GM19397 (cell line): ENCODE data around the gene SLC12A8.

Experiments used
- ATAC-seq: cut with Tn5 transposase; IDR thresholded peaks from one replicate; pipeline ENCODE4 v1.9.1; 2021; ENCODE audit warnings: mild to moderate bottlenecking, moderate library complexity; ENCODE audit not compliant: unreplicated experiment

The SLC12A8 gene, protein sequence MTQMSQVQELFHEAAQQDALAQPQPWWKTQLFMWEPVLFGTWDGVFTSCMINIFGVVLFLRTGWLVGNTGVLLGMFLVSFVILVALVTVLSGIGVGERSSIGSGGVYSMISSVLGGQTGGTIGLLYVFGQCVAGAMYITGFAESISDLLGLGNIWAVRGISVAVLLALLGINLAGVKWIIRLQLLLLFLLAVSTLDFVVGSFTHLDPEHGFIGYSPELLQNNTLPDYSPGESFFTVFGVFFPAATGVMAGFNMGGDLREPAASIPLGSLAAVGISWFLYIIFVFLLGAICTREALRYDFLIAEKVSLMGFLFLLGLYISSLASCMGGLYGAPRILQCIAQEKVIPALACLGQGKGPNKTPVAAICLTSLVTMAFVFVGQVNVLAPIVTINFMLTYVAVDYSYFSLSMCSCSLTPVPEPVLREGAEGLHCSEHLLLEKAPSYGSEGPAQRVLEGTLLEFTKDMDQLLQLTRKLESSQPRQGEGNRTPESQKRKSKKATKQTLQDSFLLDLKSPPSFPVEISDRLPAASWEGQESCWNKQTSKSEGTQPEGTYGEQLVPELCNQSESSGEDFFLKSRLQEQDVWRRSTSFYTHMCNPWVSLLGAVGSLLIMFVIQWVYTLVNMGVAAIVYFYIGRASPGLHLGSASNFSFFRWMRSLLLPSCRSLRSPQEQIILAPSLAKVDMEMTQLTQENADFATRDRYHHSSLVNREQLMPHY

DNA sequence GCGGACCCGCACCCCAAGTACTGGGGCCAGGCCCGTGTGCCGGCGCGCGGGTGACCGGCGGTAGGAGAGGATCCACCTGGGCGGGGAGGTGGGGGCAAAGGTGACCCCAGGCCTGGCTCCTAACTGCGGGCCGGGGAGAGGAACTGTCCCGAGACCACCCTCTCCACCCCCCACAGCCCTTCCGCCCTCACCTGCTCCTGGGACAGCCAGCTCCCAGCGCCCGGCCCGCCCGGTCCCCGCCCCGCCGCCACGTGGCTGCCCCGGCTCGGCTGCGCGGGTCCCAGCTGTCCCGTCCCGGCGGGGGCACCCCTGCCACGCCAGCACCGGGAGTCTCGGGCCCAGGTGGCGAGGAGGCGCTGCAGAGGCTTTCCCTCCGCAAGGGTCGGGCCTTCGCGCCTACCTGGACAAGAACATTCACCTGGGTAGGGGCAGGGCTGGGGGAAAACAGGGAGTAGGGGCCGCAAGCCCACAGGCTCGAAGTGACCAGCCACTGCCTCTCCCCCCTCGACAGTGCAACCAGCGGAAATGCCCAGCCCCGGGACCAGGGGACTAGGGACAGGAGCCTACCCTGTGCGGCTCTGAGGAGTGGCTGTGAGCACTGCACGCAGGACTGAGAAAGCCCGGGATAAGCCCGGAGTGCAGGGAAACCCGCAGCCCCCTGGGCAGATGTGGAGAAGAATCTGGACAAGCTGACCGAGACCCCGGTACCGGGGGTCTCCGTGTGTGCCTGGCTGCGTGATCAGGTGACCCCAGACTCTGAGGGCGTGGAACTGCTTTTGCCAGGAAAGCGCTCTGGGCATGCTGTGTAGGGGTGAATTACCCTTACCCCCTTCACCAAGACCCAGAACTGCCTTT, at the start of gene SLC12A8:
TSS of gene SLC12A8 (minus strand) at position 240 of the 855 bp plus-strand sequence. CDS start 1,399 bp downstream, outside the sequence.
- ATAC-seq: no peak

DNA sequence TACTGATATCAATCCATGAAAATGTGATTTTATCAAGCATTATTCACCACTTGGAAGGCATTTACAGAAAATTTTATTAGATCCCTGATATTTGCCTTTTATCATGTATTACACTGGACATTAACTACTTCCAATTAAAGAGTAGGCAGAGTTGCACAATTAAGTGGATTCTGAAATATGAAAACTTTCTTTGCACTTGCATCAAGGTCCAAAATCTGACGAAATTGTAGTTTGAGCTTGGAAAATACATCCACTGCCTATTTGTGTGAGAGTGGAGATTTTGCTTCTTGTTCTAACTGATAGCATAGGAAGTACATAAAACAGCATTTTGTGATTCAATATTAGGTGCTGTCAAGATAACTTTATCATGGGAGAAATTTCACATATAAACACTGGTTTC, 49.6 kb upstream of the SLC12A8 start:
- no peak for ATAC-seq

DNA sequence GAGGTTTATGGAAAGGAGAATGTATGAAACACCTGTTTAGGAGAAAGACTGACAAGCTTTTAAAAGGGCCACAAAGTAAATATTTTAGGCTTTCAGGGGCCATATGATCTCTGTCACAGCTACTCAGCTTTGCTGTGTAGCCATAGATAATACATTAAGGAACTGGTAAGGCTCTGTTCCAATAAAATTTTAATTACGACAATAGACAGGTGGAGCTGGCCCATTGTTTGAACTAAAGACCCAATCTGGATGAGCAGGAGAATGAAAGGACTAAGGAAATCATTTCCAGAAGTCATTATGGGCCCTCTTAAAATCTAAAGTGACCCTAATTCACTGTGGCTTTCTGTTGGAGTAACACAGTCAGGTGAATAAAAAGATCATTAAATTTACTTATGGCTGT, 48.5 kb upstream of the SLC12A8 start:
- ATAC-seq: no peak

DNA sequence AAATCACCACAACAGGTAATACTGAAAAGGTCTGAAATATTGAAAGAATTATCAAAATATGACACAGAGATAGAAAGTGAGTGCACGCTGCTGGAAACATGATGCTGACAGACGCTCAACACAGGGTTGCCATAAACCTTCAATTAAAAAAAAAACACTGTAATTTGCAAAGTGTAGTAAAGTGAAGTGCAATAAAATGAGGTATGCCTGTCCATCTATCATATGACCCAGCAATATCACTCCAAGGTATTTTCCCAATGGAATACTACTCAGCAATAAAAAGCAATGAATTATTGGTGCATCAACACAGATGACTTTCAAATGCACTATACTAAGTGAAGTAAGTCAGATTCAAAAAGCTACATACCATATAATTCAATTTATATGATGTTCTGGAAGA, 47.6 kb upstream of the SLC12A8 start:
- no peak for ATAC-seq

DNA sequence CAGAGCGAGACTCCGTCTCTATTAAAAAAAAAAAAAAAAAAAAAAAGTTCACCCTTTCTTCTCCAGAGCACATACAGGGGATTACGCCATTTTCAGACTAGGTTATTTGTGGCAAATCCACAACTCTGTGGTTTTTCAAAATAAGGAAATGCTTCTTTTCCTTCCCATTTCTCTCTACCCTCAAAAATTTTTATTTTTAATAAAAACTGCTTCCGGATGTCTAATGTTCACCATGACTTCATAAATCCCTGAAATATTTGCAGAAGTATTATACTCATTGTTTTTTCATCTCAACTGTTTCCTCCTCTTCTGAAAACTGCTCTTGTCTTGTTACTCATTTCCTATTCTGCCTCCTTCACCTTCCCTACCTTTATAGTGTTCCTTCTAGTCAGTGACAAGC, 45.0 kb upstream of the SLC12A8 start:
- no peak for ATAC-seq

DNA sequence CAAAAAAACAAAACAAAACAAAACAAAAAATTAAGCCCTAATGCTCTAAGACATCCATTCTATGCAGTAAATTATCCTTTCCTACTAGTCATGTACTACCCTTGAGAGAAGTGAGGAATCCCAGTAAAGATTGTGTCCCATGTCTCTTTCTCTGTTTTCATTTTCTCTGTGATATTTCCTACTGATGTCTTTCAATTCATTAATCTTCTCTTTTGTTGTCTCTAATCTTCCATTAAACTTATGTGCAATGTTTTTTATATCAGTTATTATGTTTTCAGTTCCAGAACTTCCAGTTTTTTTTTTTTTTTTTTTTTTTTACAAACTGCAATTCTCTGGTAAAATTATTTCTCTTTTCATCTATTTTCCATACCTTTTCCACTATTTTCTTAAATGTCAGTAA, 44.1 kb upstream of the SLC12A8 start:
- no peak for ATAC-seq

DNA sequence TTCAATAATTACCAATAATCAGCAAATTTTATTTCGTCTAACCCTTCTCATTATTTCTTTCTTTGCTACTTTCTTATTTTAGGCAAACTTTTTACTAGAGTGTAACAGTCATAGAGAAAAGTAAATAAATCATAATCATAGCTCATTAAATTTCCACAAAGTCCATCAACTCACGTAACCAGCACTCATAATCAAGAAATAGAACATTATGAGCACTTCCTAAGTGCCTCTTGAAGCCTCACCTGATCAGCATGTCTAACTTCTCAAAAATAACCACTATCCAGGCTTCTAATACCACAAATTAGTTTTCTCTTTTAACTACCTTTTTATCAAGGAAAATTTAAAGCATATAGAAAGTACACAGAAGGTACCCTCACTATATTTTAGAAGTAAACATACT, 38.4 kb upstream of the SLC12A8 start:
- ATAC-seq: no peak

DNA sequence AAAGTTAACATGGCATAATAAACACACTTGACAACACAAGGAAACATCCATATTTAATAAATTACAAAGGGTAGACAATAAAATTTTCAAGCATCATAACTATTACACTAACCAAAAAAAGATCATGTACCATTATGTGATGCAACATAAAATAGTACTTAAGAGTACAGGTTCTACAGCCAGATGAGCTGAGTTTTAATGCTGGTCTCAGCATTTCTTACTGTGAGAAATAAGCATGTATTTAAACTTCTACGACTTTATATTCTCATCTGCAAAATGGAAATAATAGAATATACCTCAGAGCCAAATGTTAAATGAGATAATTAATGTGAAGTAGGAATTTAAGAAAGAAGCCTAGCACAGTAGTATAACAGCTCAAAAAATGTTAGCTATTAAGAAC, 33.7 kb upstream of the SLC12A8 start:
- ATAC-seq: no peak

DNA sequence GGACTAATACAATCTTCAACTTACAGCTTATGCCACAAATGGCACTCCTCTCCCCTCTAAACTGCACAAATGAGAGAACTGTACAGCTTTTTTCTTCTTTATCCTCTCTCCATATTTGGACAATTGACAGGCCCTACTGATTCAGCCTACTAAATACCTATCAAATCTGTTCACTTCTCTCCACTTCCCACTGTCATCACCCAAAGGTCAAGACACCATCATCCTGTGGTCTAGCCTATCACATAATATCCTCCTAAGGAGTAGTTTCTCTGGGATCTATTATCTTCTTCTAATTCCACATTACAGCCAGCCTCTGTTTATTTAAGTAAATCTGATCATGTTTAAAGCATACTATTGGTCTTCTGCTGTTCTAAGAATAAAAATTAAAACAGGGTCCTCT, 33.0 kb upstream of the SLC12A8 start:
- no peak for ATAC-seq

DNA sequence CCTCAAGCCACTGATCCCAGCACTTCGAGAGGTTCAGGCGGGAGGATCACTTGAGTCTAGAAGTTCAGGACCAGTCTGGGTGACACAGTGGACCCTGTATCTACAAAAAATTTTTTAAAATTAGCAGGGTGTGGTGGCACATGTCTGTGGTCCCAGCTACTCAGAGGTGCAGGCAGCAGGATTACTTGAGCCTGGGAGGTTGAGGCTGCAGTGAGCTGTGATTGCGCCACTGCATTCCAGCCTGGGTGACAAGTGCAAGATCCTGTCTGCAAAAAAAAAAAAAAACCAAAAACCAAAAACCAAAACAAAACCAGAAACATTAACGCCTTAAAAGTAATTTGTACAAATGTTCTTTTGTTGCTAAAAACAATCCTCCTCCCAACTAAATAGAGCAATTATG, 27.9 kb upstream of the SLC12A8 start:
- ATAC-seq: no peak

DNA sequence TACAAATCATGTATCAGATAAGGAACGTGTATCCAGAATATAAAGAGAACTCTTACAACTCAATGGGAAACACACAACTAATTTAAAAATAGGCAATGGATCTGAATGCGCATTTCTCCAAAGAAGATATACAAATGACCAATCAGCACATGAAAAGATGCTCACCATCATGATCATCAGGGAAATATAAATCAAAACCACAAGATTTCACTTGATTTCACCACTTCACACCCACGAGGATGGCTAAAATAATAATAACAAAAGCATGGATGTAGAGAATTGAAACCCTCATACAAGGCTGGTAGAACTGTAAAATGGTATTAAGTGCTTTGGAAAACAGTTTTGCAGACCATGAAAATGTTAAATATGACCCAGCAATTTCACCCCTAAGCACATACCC, 26.7 kb upstream of the SLC12A8 start:
- no peak for ATAC-seq

DNA sequence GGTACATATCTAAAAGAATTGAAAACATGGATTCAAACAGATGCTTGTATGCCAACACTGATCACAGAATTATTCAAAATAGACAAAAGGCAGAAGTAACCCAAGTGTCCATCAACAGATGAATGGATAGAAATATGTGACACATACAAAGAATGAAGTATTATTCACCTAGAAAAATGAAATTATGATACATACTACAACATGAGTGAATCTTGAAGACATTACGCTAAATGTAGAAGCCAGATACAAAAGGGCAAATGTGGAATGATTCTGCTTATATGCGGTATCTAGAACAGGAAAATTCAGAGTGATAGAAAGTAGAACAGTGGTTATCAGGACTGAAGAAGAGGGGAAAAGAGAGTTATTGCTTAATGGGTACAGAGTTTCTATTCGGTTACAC, 26.2 kb upstream of the SLC12A8 start:
- no peak for ATAC-seq

DNA sequence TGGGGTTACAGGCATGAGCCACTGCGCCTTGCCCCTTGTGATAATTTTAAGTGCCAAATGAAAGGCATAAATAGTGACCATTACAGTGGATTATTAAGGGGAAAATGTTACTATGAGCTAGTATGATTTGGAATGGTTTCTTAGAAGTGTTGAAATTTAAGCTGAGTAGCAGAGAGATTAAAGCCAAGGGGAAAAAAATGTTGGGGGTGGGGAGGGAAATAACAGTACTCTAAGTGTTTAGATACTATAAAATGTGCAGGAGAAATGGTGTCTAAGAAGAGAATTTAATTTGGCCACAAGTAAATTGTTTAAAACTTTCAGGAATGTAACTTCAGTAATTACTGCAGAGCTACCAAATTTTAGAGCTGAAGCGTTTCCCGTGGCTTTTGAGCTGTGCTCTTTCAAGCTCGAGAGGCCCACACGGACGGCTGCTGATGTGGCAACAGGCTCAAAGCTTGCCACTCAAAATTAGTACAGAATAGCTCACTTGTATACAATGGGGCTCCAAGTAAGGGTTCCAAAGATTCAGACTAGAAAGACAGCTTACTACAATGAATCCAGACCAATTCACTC, 23.9 kb upstream of the SLC12A8 start:
- no peak for ATAC-seq

DNA sequence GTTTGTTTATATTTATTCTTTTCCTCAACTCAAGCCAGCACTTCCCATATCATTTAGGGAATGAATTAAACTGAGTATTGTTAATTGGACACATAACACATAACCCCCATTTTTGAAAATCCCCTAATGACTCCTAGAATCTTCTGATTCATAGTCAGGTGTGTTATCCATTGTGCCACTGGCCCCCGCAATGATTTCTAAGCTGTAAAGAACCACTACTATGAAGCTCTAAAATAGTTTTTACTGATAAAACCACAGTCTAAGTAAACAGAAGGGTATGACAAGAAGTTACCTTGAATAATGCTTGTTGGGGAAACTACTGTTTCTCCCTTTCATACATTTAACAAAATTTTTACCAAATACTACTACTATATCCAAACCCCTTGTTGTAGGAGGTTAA, 22.3 kb upstream of the SLC12A8 start:
- ATAC-seq: no peak

DNA sequence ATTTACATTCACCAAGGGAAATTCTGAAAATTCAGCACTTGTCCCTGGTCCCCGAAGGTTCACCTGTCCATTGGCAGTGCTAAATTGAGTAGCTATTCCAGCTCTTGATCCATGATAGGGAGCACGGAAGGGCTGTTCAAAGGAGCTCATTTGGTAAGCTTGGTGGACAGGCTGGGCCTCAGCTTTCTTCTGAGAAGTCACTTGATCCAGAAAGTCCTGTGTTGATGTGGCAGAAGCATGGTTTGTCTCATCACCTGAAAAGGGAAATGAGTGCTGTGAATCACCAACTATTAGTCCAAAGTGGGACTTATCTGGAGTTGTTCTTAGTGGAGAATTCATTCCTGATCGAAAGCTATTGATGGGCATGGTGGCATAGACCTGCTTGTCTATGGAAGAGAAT, 19.9 kb upstream of the SLC12A8 start:
- no peak for ATAC-seq

DNA sequence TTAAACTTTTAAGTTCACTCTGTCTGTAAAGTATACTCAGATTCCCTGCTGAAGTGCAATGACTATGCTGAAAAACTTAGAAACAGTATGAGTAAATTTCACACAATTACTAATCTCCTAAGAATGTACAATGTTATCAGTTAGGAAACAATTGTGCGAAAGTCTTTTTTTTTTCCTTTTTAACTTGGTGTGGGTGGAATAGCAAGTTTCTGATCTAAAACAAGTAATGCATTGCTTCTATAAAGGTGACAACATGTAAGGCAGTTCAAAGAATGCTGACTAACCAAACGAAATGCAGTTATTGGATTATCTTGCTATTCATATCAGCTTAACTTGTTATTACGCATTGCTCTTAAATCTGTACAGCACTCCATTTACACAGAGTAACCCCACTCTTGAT, 19.3 kb upstream of the SLC12A8 start:
- no peak for ATAC-seq

DNA sequence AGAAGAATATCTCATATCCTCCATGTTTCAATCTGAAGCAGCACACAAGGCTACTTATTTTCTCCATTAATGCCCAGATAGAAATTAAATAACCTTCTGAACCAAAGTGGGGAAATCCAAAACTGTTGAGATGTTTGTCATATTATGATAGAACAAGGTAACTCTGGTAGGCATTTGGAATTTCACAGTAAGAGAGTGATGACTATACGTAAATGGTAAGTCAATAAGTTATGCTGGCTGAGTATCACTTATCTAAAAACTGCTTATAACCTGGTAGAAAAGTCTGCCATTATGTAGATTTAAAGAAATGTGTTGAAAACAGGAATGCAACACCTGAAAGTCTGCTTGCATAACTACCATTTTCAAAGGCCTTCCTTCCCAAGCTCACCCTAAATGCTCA, 17.2 kb upstream of the SLC12A8 start:
- ATAC-seq: no peak

DNA sequence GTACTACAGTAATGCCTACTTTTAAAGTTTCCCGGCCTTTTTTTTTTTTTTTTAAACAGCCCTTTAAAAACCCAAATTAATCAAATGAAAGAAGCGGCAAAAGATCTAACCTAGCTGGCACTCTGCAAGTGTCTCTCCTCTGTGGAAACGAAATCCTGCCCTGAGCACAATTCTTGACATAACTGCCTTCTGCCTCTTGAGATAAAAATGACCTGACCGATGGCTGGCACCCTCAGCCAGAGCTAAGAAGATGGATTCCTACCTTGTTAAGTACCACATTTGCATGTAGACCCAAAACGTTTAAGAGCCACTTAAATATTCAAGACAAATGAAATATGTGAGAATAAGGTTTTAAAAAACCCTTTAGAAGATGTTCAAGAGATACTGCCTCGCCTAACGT, 16.6 kb upstream of the SLC12A8 start:
- ATAC-seq: no peak

DNA sequence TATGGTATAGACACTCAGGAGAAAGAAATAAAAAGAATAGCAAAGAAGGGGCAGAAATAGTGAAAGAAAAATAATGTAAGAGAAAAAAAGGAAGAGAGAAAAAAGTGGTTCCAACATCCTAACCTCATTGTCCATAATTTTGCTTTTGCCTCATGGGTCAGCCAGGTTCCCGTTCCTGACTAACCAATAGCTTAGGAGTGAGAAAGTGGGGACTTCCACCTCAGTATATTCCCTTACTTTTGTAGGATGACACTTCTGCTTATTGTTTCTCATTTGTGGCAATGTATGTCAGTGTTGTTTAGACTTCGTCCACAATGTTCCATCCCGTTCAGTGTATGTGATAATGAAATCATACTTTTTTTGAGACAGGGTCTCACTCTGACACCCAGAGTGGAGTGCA, 9.3 kb upstream of the SLC12A8 start:
- ATAC-seq: no peak

DNA sequence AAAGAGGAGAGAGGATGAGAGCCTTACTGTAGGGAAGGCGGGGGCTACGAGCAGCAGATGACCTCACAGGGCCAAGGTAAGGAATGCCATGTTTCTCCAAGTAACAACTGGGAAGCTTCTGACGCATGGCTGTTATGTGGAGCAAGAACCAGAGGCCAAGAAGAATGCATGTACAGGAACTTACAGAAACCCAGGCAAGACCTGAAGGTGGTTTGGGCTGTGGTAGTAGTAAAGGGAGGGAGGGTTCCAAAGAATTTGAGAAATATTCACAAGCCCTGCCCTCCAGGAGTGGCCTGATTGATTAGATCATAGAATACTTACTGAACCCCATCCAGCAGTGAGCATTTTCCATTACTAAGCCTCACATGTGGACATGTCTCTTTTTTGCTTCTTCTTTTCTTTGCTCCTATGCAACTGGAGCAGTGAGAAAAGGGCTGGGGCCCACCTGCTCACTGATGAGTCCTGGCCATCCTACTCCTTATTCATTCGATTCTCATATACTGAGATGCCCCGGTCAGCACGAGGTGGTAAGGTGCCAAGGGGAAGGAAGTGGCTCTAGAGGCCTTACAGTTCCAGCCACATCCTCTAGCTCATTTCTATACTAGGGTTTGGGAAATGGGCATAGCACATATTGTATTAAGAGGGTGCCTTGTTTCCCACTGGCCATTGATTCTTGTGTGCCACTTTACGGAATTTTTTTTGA, 8.3 kb upstream of the SLC12A8 start:
- ATAC-seq: no peak

DNA sequence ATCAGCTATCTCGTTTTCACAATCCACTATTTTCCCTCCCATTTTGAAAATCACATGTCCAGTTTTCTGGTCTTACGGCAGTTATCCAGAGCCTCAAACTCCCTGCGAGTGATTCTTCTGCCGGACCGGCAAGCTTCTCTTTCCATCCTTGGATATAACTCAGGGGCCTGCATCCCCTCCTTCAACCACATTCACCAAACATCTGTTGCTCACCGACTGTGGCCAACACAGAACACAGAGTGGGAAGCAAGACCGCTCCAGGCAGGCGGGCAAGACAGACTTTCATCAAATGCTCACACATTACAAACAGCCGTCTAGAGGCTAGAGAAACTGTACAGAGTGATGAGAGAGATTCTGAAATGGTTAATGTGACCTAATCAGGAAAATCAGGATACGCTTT, 7.6 kb upstream of the SLC12A8 start:
- no peak for ATAC-seq
